HG02938 (cell line): ENCODE measurements around the gene CDK16.

ENCODE experiments used
- ATAC-seq: cut with Tn5 transposase; IDR thresholded peaks from one replicate; pipeline ENCODE4 v1.9.1; 2021; ENCODE audit warnings: mild to moderate bottlenecking, moderate library complexity; ENCODE audit not compliant: unreplicated experiment

The CDK16 gene

GRCh38 chrX:47218280-47218919 is at the start of gene CDK16:
Gene CDK16 (plus strand): TSS chrX:47218681. CDS start chrX:47223558, 4,877 bp downstream.
- ATAC-seq: peak; percentile 42

- no peak for ATAC-seq
These were observed 49.2 kb upstream of the CDK16 start for GRCh38 chrX:47169273-47169672.

GRCh38 chrX:47169726-47170515 is 48.6 kb upstream of the CDK16 start:
- ATAC-seq: no peak

GRCh38 chrX:47170861-47171692 is 47.4 kb upstream of the CDK16 start:
- no peak for ATAC-seq

- no peak for ATAC-seq
These were observed 46.5 kb upstream of the CDK16 start for GRCh38 chrX:47171996-47172395.

- no peak for ATAC-seq
These were observed 45.9 kb upstream of the CDK16 start for GRCh38 chrX:47172549-47172948.

- no peak for ATAC-seq
These were observed 45.3 kb upstream of the CDK16 start for GRCh38 chrX:47172971-47173792.

GRCh38 chrX:47174376-47174775 is 44.1 kb upstream of the CDK16 start:
- no peak for ATAC-seq

- ATAC-seq: no peak
These were observed 43.5 kb upstream of the CDK16 start for GRCh38 chrX:47174846-47175587.

- ATAC-seq: no peak
These were observed 42.9 kb upstream of the CDK16 start for GRCh38 chrX:47175588-47175980.

- no peak for ATAC-seq
These were observed 42.3 kb upstream of the CDK16 start for GRCh38 chrX:47176101-47176740.

- no peak for ATAC-seq
These were observed 41.4 kb upstream of the CDK16 start for GRCh38 chrX:47177079-47177478.

GRCh38 chrX:47178337-47178736 is 40.1 kb upstream of the CDK16 start:
- no peak for ATAC-seq

- ATAC-seq: no peak
These were observed 39.1 kb upstream of the CDK16 start for GRCh38 chrX:47179221-47179927.

GRCh38 chrX:47179928-47180255 is 38.6 kb upstream of the CDK16 start:
- no peak for ATAC-seq

GRCh38 chrX:47180346-47180745 is 38.1 kb upstream of the CDK16 start:
- no peak for ATAC-seq

- no peak for ATAC-seq
These were observed 37.2 kb upstream of the CDK16 start for GRCh38 chrX:47181301-47181700.

- no peak for ATAC-seq
These were observed 36.3 kb upstream of the CDK16 start for GRCh38 chrX:47182106-47182700.

- no peak for ATAC-seq
These were observed 34.0 kb upstream of the CDK16 start for GRCh38 chrX:47184486-47184885.
